ENCODE data around the gene BICRA.

DNA sequence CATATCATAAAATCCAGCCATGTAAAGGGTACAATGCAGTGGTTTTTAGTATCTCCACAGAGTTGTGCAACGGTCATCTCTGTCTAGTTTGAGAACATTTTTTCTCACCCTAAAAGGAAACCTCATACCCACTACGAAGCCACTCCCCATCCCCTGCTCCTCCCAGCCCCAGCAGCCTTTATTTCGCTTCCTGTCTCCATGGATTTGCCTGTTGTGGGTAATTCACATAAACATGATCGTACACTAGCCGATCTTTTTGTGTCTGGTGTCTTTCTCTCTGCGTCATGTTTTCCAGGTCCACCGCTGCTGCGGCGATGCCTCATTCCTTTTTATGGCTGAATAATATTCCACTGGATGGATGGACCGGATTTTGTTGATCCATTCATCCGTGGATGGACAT lies 28.6 kb downstream of the BICRA start:
- TF ChIP-seq FOXK2 (IDR thresholded peaks at IDR 0.05) (no peak), FOXA1 (IDR thresholded peaks at IDR 0.05) (no peak), NFRKB (IDR thresholded peaks at IDR 0.05) (no peak), ARNT (IDR thresholded peaks at IDR 0.05) (no peak), L3MBTL2 (conservative IDR thresholded peaks at IDR 0.05) (no peak)
